Head of caudate nucleus (tissue), 42 donors: ENCODE data around the gene TMEM131L.
"Not testable (repeated sequence)": the region's sequence is repeated elsewhere in the genome, so short reads cannot be mapped to it uniquely, and the experiment has no call there.

Experiments used
- DNase-seq, 42 donors: peaks; one replicate each; pipeline versions ENCODE4 v3.0.0 to v3.0.0-alpha.2; 2020 to 2021; ENCODE audit warnings: mixed read lengths in 7 of 42
- intact Hi-C: fragments of 100-400 bp; cut with DNase I; formaldehyde crosslinking; loops from one replicate; pipeline ENCODE4 v1.15.0; 2022

Gene TMEM131L

DNA sequence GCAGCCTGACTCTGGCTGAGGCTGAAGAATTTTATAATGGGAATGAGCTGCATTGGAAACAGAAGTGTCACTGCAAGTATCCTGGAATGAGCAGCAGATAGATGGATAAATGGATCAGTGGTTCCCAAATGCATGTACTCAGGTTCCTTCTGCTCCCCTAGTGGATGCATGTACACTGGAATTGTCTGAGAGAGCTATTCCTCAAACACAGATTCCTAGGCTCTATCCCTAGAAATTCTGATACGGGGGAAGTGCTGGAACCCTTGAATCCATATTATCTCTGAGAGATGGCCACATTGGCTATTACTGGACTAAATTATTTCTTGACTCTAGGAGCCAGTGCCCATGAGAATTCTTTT, 64.8 kb downstream of the TMEM131L start:
- intact Hi-C loops, result no loop called here
- DNase-seq, result peak in 1 of 42 donors; percentile 24

DNA sequence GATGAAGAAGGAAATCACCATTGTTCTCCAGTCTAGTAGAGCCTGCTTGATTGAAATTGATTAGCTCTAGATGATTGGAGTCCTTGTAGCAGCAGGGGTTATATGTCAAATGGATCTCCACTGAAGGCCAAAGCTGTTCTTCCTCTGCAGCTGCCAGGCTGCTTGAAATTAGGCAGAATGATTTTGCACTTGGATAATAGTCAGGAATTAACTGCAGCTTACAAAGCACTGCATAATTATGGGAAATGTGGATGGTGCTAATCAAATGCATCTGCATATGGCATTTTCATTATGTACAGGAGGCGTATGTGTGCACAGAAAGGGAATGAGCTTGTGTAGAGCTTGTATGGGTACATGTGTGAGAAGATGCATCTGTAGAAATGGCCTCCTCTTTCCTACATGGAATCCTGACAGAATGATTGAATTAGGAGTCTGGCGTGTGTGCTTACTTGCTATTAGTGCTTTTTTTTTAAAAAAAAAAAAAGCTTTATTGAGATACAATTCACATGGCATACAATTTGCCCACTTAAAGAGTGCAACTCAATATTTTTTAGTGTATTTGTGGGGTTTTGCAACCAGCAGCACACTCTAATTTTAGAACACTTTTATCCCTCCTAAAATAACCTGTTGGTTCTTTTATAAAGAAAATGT, 65.9 kb downstream of the TMEM131L start:
- no peak for DNase-seq
- intact Hi-C loops, result no loop called here

DNA sequence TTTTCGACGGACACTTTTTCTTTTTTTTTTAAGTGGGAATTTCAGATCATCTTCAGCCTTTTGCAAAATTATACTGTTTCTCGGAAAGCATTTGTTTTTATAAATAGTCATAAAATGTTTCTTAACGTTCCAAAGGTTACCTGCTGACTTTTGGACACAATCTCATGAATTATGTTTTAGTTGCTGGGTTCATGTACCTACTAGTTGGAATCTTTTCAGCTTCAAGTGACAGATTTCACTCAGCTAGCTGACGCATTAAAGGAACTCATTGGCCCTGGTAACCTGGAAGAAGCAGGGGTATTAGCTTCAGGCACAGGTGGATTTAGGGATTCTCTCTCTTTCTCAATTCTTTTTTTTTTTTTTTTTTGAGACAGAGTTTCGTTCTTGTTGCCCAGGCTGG, 66.5 kb downstream of the TMEM131L start:
- intact Hi-C loops, result no loop called here

DNA sequence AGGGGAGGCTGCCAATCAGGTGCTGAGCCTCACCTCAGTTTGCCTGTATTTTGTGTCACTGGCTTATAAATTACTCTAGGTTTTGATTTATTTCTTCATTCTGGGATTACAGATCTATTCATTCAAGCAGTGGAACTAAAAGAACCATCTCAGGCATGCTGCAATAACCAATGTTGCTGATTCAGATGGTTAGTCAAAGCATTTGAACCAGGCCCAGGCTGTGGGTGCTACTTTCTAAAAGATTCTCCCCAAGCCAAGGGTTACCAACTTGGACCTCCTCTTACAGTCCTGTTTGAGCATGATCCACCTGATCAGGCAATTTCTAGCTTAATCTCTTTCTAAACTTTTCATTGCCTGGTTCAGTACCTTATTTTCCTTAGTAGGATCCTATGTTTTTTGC, 67.2 kb downstream of the TMEM131L start:
- intact Hi-C loops, result no loop called here
- DNase-seq, result no peak

More for the DNA sequence above, 66.5 kb downstream of the TMEM131L start:
- no peak for DNase-seq

DNA sequence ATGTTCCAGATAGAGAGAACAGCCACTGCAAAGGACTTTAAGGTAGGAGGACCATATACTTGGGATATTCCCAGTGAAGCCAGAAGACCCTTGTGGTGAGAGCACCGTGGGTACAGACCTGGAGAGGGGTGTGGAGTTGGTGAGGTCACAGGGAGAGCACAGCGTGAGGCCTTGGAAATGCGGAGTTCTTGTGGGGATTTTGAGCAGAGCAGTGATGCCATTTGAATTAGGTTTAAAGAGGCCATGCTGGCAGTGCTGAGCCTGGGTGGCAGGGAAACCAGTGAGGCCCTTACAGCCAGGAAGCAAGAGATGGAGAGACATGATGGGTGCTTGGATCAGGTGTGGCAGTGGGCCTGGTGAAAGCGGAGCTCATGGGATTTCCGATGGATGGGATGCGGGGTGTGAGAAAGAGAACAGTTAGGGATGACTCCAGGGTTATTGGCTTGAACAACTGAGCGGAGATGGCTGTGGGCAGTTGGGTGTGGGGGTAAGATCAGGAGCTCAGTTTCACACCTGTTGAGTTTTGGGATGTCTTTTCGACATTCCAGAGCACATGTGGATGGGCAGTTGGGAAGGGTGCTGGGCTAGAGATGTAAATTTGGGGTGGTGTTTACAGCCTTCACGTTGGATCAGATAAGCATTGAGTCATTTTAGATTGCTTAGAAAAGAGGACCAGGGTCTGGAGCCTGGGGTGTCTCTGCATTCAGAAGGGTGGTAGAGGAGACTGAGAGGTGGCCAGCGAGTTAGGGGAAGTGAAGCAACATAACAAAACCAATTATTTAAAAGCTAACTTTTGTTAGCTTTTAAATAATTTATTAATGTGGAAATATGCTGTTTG, 68.9 kb downstream of the TMEM131L start:
- intact Hi-C loops, result no loop called here
- DNase-seq, result no peak

DNA sequence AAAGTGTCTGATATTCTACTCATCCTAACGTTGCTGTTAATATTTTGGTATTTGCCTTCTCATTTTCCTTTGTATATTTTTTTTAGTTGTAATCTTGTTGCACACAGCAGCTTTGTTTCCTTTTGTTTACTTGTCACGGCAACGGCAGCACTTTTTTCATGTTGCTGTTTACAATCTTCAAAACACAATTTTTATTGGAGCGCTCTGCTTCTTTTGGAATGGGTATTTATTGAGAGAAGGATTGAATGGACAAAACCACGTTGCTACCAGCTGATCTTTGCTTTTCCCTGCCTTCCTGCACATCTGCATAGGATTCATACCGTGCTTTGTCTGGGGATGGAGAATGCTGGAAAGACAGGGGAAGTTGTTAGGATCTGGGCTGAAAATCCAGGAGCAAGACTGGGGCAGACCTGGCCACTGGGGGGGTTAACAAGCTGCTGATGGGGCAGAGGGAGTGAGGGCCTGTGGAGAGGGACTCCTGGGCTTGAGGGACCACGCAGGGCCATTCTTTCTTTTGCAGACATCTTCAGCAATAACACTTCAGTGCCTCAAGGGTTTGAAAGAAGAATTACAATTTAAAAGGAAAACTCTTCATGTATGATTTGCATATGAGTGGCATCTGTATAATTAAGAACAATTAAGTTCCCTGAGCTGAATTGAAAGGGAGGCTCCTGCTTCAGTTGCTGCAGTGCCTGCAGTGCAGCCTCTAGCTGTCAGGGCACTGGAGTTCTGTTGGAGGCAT, 69.8 kb downstream of the TMEM131L start:
- intact Hi-C loops, result no loop called here
- DNase-seq, result peak in 4 of 42 donors; percentile 17 to 37 (median 28)

DNA sequence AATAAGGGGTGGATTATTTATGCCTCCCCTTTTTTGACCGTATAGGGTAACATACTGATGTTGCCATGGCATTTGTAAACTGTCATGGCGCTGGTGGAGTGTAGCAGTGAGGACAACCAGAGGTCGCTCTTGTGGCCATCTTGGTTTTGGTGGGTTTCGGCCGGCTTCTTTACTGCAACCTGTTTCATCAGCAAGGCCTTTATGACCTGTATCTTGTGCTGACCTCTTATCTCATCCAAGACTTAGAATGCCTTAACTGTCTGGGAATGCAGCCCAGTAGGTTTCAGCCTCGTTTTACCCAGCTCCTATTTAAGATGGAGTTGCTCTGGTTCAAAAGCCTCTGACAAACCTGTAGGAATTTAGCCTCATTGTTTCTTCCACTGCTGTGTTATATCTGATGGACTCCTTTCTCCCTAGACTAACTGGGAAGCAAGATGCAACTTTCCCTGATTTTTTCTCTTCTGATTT, 71.4 kb downstream of the TMEM131L start:
- intact Hi-C loops, result no loop called here
- no peak for DNase-seq

DNA sequence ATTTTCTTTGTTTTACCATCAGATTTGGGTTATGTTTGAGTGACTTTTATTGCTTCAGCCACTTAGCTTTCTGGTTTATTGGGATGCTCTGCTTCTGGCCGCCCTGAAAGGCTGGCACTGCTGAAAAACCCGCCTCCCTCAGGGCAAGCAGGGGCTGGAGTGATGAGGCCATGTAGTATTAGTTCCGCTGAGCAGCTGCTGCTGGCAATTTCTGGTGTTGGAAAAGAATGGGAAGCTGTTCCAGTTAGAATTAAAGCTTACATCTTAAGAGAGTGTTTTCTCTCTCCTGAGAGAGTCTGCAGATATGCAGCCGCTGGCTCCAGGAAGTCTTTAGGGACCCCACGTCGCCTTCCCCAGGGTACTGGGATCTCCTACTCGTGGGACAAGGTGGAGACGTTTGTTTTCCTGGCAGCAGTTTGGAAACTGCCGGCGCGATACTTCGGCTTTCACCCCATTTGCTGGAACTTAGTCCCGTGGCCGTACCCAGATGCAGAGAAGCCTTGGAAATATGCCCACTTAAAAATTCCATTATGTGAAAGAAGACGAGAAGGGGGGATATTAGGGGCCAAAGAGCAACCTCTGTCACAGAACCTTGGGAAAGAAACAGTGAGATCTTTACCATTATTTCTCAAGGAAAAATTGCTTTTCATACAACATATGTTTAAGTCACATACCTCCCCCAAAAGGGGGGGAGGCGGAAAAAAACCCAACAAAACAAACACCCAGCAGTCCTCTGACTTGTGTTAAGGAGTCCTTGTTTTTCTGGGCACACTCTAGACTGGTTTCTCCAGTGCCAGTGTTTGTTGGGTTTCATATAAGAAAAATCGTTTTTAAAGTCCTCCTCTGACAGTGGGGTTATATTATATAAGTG, 72.6 kb downstream of the TMEM131L start:
- peak in 39 of 42 donors; percentile 22 to 81 (median 53) for DNase-seq
- intact Hi-C loops, result no loop called here

DNA sequence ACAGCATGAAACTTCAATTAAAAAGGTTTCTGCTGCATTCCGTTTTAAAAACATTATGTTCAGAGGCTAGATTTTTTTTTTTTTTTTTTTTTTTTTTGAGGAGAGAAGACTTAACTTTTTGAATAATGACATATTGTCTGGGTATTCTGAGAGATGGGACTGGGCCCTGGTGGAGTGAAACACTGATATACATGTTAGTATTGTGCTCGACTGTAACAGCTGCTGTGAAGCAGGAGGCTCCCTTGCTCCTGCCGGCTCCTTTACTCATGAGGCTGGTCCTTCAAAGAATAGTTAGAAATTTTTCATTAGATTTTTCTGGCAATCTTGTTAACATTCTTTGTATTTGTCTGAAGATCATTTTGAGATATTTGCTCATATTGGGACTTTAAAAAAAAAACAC, 73.3 kb downstream of the TMEM131L start:
- DNase-seq, result peak in 3 of 42 donors; percentile 11 to 29 (median 28)

DNA sequence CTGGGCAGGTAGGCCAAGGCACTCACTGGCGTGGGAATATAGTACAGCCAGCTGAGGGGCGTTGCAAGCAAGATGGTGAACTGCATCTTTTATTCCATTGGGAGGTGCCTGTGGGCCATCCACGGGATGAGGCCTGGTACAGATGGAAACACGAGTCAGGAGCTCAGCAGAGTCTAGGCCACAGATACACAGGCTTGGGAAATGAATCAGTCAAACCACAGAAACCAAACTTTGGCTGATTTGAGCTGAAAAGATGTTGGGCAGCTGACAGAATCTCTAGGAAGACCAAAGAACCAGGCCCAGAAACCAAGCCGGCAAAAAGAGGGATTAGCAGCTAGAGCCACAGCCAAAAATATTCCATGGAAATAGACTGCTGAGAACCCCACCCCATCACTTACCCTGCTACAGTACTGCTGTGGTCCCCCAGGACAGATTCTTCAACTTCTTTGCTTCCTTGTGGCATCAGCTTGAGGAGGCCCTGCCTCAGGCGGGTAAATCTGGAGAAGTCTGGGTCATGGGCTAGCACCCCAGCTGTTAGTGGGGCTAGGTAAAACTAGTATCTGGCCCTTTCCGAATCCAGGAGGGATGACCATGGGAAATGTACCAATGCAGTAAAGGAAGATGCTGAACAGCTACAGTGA, 75.4 kb downstream of the TMEM131L start:
- intact Hi-C loops, result no loop called here
- no peak for DNase-seq

More for the DNA sequence above, 73.3 kb downstream of the TMEM131L start:
- intact Hi-C loops, result no loop called here

DNA sequence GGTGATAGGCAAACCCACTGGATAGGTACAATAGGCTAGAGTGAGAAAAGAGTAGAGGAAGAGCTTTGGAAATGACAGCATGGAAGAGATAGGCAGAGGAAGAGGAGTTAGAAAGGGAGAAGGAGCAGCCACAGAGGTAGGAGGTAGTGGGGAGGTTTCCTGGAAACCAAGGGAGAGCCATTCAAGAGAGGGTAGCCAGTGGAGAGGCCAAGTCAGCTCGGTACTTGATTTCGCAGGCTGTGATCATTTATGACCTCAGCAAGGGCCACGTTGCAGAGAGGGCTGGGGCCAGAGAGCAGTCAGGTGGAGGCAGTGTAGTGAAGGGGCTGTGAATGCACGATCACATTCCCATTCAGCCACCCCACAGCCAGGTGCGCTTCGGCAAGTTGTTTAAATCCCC, 76.0 kb downstream of the TMEM131L start:
- DNase-seq, result no peak
- intact Hi-C loops, result no loop called here

DNA sequence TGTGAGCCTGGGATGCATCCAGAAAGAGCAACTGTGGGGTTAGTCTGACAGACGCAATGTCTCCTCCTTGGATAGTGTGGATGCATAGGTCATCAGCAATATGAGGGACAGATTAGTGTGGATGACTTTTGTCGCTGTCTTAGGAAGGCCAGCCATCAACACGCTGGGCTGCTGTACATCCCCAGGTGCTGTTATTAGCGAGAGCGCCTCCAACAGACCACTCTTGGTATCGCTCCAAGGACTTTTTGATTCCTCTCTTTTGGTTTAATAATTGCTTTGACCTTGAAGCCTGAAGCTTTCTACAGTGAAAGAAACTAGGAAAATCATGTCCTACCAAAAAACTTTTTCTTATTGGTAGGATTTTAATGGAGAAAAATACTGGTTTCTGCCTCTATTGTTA, 76.7 kb downstream of the TMEM131L start:
- intact Hi-C loops, result no loop called here
- no peak for DNase-seq

DNA sequence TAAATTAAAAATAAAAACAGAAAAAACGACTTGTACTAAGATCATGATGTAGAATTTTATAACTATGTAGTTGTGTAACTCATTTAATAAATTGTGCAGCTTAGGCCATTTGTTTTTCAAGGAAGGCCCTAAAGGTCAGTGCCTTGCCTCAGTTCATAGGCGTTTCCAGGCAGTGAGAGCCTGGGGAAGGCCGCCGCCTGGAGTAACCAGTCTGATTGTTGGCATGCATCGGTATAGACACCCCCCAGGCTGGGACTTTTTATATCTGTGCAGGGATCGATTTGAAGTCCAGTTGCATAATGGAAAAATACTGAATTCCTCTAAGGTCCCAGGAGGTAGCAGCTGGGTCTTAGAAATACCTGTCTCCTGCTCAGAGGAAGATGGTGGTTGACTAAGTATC, 77.2 kb downstream of the TMEM131L start:
- DNase-seq, result no peak
- intact Hi-C loops, result no loop called here

DNA sequence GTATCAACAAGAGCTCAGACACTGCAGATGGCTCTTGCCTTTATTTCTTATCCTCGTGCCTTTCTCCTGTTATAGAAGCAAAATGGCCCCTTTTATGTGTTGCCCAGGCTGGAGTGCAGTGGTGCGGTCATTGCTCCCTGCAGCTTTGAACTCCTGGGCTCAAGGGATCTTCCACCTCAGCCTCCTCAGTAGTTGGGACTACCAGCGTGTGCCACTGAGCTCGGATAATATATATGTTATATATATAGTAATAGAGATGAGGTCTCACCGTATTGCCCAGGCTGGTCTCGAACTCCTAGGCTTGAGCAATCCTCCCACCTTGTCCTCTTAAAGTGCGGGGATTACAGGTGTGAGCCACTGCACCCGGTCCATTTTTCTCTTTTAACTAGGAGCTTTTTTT, 79.7 kb downstream of the TMEM131L start:
- intact Hi-C loops, result no loop called here
- no peak for DNase-seq

DNA sequence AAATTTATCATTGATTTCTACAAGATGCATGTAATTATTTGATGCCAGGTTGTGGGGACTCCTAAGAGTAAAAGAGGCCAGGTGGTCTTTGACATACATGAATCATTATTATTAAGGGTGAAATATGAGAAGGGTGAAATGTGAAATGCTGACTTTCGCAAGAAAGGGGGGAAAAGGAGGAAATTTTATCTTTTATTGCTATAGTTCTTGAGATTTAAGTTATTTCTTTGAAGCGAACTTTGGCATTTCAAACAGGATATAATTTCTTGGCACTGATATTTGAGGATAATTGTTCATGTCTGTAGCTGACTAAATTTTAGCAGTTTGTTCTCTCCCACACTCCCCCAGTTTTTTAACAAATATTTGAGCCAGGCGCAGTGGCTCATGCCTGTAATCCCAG, 80.1 kb downstream of the TMEM131L start:
- intact Hi-C loops, result no loop called here
- no peak for DNase-seq

DNA sequence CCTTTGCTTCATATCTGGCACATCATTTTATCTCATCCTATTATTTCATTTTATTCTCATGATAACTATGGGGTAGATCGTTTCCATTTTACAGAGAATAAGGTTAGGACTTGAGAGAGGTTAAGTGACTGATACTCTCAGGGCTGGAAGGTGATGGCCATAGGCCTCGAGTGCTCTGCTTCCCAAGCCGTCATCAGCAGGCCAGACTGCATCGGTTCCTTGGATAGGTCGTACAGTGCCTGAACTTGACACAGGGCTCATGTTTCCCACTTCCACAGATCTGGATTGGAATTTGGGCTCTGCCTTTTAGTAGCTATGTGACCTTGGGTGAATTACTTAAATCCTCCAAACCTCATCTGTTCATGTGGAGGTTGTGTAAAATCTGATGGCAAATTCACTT, 81.4 kb downstream of the TMEM131L start:
- intact Hi-C loops, result no loop called here
- no peak for DNase-seq

DNA sequence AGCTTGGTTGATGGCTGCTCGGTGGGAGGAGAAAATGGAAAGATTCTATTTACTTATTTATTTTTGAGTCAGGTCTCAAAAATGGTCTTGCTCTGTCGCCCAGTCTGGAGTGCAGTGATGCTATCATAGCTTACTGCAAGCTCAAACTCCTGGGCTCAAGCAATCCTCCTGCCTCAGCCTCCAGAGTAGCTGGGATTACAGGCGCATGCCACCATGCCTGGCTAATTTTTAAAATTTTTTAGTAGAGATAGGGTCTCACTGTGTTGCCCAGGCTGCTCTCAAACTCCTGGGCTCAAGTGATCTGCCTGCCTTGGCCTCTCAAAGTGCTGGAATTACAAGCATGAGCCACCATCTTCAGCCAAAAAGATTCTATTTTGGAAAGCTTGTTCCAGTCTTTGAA, 82.7 kb downstream of the TMEM131L start:
- intact Hi-C loops, DNase-seq: not testable (repeated sequence)

DNA sequence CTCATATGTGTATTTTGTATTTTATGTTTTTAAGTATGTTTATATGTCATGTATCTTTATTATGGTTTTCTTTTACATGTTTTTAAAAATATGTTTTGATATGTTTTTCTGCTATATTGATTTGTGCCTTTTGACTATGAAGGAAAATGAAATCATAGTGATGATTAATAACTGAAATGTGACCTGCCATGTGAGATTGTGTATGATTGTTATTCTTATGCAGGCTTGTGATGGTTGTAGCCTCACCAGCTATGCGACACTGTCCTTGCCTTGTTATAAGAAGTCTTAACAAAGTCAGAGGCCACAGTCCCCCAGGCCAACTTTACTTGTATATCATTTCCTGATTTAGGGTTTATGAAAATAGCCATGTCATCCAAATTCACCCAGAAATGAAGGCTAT, 83.2 kb downstream of the TMEM131L start:
- intact Hi-C loops, result no loop called here
- DNase-seq, result no peak
